ENCODE results near the gene ADGRA1.

DNA sequence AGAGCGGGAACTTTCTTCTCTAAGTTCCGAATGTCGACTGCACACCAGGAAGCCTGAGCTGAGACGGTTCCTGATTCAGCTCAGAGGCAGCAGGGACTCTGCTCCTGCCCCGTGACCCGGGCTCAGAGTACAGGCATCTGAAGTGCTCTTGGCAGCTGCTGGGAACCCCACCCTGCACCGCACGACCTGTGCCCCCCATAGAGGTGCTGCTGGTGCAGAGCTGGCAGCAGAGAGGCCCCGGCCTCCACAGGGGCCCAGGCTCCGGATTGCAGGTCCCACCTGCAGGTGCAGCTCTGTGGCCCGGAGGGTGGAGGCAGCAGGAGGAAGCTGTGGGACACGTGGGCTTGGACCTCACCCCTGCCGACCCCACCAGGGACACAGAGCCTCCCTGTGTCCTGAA is 39.5 kb upstream of the ADGRA1 start:
- TF ChIP-seq, protein P1, sequence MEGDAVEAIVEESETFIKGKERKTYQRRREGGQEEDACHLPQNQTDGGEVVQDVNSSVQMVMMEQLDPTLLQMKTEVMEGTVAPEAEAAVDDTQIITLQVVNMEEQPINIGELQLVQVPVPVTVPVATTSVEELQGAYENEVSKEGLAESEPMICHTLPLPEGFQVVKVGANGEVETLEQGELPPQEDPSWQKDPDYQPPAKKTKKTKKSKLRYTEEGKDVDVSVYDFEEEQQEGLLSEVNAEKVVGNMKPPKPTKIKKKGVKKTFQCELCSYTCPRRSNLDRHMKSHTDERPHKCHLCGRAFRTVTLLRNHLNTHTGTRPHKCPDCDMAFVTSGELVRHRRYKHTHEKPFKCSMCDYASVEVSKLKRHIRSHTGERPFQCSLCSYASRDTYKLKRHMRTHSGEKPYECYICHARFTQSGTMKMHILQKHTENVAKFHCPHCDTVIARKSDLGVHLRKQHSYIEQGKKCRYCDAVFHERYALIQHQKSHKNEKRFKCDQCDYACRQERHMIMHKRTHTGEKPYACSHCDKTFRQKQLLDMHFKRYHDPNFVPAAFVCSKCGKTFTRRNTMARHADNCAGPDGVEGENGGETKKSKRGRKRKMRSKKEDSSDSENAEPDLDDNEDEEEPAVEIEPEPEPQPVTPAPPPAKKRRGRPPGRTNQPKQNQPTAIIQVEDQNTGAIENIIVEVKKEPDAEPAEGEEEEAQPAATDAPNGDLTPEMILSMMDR (IDR thresholded peaks at IDR 0.05) = no peak
- TF ChIP-seq POLR2A (IDR thresholded peaks at IDR 0.05) = no peak
